ENCODE results near the gene BLTP3A.
"Not testable (repeated sequence)": the region's sequence is repeated elsewhere in the genome, so short reads cannot be mapped to it uniquely, and the experiment has no call there.

The BLTP3A gene

GRCh38 chr6:34818872-34819570, 27.1 kb downstream of the BLTP3A start:
- not testable (repeated sequence) for H3K27ac ChIP-seq; DNase-seq (ENCODE audit: low read depth, low spot score)

- no peak overlapping the region for H3K27ac ChIP-seq
- DNase-seq (ENCODE audit: low read depth, low spot score), result no peak
Observed at GRCh38 chr6:34819571-34820480, 27.9 kb downstream of the BLTP3A start.

GRCh38 chr6:34829137-34829536, 37.3 kb downstream of the BLTP3A start:
- H3K27ac ChIP-seq, result peak overlapping the region; percentile 83
- peak; percentile 85 for DNase-seq (ENCODE audit: low read depth, low spot score)

- DNase-seq (ENCODE audit: low read depth, low spot score), result no peak
- no peak overlapping the region for H3K27ac ChIP-seq
Observed at GRCh38 chr6:34832942-34833341, 41.1 kb downstream of the BLTP3A start.

GRCh38 chr6:34834789-34835518, 43.1 kb downstream of the BLTP3A start:
- peak; percentile 55 for DNase-seq (ENCODE audit: low read depth, low spot score)
- peak overlapping the region; percentile 21 for H3K27ac ChIP-seq

GRCh38 chr6:34836008-34836407, 44.1 kb downstream of the BLTP3A start:
- no peak overlapping the region for H3K27ac ChIP-seq
- no peak for DNase-seq (ENCODE audit: low read depth, low spot score)

GRCh38 chr6:34836451-34836850, 44.6 kb downstream of the BLTP3A start:
- H3K27ac ChIP-seq, result no peak overlapping the region
- no peak for DNase-seq (ENCODE audit: low read depth, low spot score)

GRCh38 chr6:34837528-34837927, 45.6 kb downstream of the BLTP3A start:
- H3K27ac ChIP-seq, result no peak overlapping the region
- no peak for DNase-seq (ENCODE audit: low read depth, low spot score)

GRCh38 chr6:34839666-34840352, 47.9 kb downstream of the BLTP3A start:
- no peak for DNase-seq (ENCODE audit: low read depth, low spot score)
- no peak overlapping the region for H3K27ac ChIP-seq
